ENCODE results near the gene FTO.

Gene FTO

DNA sequence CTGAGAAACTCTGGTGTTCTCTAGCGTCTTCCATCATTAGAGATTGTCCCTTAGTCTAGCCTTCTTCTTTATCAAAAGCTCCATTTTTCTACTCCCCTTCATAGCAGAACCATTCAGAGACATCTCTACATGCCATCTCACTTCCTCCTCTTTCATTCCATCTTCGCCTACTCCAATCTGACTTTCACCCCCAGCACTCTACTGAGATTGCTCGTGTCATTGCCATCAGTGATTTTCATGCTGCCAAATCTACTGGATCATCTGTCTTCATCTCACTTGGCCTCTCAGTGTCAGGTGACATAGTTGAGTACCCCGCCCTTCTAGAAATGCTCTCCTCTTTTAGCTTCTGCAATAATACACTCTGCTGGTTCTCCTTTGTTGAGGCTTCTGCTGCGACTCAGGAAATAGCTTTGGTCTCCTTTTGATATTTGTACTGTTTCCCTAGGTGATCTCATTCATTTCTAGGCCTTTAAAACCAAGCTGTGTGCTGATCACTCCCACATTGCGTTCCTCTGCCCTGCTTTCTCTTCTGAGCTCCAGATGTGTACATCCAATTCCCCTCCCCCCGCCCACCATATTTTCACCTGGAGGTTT, 119.1 kb downstream of the FTO start:
- TF ChIP-seq POLR2AphosphoS5 (IDR thresholded peaks at IDR 0.05; ENCODE audit: low read depth, low read length), result no peak
- no peak for TF ChIP-seq TAF1 (IDR thresholded peaks at IDR 0.05; ENCODE audit: borderline replicate concordance, insufficient read depth, low read length)
- no peak for TF ChIP-seq FOXP2 (optimal IDR thresholded peaks at IDR 0.05; ENCODE audit: borderline replicate concordance, extremely low read depth, extremely low read length, insufficient read depth)
- no peak for TF ChIP-seq SIN3A (IDR thresholded peaks at IDR 0.05; ENCODE audit: borderline replicate concordance, insufficient read depth, low read length)
- TF ChIP-seq REST (IDR thresholded peaks at IDR 0.05; ENCODE audit: insufficient read depth in 1 of 2, low read depth in 2 of 2, low read length in 2 of 2), result no peak

DNA sequence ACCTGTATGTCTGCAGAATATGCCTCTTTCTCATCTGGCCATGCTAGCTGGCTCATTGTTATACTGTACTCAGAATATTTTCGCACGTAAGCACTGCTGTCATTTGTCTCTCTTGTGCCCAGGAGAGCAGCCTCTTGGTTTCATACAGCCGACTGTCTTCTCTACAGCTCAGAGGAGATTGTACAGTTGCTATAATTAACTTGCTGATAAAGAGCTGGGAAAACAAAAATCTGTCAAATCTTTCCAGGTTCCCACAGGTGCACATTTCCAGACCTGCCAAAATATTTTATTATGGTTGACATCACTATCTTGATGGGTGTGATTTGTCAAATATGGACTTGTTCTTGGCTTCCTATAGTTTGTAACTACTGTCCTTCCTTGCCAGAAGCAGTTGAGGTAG, 122.7 kb downstream of the FTO start:
- no peak for TF ChIP-seq FOXP2 (optimal IDR thresholded peaks at IDR 0.05; ENCODE audit: borderline replicate concordance, extremely low read depth, extremely low read length, insufficient read depth)
- no peak for TF ChIP-seq POLR2AphosphoS5 (IDR thresholded peaks at IDR 0.05; ENCODE audit: low read depth, low read length)
- TF ChIP-seq TAF1 (IDR thresholded peaks at IDR 0.05; ENCODE audit: borderline replicate concordance, insufficient read depth, low read length), result no peak
- TF ChIP-seq REST (IDR thresholded peaks at IDR 0.05; ENCODE audit: insufficient read depth in 1 of 2, low read depth in 2 of 2, low read length in 2 of 2), result no peak

DNA sequence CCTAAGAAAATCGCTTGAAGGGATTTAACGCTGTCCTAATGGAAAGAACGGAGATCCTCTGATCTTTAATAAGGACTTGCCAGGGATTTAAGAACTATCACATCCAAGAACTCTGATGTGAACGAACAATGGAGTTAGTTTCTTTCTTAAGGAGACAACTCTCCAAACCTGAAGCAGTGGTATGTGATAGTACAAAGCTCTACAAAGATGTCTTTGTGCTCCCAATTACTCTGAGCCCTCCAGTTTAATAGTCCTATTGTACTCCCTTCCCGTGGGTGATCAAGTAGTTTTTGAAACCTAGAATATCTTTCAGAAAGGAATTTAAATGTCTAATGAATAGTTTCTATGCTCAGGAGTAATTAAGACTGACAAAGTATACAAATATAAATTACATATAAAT, 123.8 kb downstream of the FTO start:
- TF ChIP-seq REST (IDR thresholded peaks at IDR 0.05; ENCODE audit: insufficient read depth in 1 of 2, low read depth in 2 of 2, low read length in 2 of 2) (no peak), SIN3A (IDR thresholded peaks at IDR 0.05; ENCODE audit: borderline replicate concordance, insufficient read depth, low read length) (no peak), POLR2AphosphoS5 (IDR thresholded peaks at IDR 0.05; ENCODE audit: low read depth, low read length) (no peak), TAF1 (IDR thresholded peaks at IDR 0.05; ENCODE audit: borderline replicate concordance, insufficient read depth, low read length) (no peak), FOXP2 (optimal IDR thresholded peaks at IDR 0.05; ENCODE audit: borderline replicate concordance, extremely low read depth, extremely low read length, insufficient read depth) (no peak)

DNA sequence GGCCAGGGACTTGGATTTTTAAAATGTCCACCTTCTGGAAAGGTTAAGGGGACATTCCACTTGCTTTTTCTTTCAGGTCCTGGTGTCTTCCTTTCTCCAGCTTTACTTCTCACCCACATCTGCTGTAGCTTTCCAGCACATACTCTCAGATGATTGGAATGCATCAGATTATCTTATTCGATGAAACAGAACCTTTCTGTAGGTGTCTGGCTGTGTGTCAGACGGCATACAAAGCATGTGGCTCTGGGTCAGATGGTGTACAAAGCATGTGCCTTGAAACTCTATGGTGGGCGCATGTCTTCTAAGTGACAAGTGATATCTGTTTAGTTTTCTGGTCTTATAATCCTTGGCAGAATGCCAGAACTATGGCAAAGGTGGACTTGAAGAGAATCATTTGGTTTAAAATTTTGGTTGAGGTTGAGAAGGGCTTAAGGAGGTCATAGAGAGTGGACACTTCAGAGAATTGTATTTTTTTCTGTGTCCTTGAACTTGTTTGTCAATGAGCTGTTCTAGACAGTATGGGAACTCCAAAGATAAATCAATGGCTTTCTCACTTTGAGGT, 125.3 kb downstream of the FTO start:
- TF ChIP-seq POLR2AphosphoS5 (IDR thresholded peaks at IDR 0.05; ENCODE audit: low read depth, low read length) (no peak), TAF1 (IDR thresholded peaks at IDR 0.05; ENCODE audit: borderline replicate concordance, insufficient read depth, low read length) (no peak), SIN3A (IDR thresholded peaks at IDR 0.05; ENCODE audit: borderline replicate concordance, insufficient read depth, low read length) (no peak), FOXP2 (optimal IDR thresholded peaks at IDR 0.05; ENCODE audit: borderline replicate concordance, extremely low read depth, extremely low read length, insufficient read depth) (no peak), REST (IDR thresholded peaks at IDR 0.05; ENCODE audit: insufficient read depth in 1 of 2, low read depth in 2 of 2, low read length in 2 of 2) (no peak)

Measured in PFSK-1 (cell line).